GM15510 (cell line): ENCODE data around the gene ZNF513.

Source experiments
- POLR2A ChIP-seq: IDR thresholded peaks from 3 replicates; pipeline ENCODE4 v1.6.1; 2011; ENCODE audit warnings: borderline replicate concordance; ENCODE audit not compliant: insufficient read length; ENCODE audit errors: extremely low read depth

The ZNF513 gene, protein sequence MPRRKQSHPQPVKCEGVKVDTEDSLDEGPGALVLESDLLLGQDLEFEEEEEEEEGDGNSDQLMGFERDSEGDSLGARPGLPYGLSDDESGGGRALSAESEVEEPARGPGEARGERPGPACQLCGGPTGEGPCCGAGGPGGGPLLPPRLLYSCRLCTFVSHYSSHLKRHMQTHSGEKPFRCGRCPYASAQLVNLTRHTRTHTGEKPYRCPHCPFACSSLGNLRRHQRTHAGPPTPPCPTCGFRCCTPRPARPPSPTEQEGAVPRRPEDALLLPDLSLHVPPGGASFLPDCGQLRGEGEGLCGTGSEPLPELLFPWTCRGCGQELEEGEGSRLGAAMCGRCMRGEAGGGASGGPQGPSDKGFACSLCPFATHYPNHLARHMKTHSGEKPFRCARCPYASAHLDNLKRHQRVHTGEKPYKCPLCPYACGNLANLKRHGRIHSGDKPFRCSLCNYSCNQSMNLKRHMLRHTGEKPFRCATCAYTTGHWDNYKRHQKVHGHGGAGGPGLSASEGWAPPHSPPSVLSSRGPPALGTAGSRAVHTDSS

DNA sequence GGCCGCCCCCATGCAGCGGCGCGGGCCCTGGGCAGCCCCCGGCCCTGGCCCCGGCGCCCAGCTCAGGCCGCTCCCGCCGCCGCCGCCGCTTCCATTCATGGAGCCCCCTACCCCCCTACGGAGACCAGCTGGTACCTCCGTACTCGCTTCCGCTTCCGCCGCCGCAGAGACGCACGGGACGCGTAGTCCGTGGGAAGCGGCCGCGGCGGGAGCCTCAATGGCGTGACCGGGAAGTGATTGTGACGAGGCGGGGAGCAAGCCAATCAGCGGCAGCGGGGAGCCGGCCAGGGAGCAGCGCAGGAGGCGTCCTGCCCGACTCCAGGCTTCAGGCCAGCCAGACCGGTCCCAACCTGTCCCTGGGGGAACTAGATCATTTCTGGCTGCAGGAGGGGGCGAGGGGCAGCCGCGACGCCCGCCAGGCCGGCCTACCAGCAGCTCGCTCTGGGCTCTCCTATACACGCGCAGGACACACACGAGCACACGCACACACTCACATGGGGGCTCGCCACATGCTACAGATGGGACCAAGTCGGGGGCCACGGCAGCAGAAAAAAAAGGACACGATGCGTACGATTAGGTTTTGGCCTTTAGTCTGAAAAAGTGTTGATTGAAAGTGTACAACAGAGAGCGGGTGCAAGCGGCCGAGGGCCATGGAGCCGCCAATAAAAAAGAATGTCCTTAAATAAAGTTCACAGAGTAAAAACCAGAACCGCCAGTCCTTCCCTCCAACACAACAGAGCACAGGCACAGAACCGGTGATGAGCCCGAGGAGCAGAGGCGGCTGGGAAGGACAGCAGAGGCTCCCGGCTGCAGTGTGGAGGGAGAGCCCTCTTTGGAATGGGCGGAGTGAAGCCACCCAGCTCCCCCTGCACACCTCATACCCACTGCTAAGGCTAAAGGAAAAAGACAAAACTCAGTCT is at the start of gene ZNF513:
ZNF513 (minus strand) TSS at position 109 of the 920 bp plus-strand sequence. CDS start 208 bp downstream, outside the sequence.
- peak; percentile 57 for TF ChIP-seq POLR2A

DNA sequence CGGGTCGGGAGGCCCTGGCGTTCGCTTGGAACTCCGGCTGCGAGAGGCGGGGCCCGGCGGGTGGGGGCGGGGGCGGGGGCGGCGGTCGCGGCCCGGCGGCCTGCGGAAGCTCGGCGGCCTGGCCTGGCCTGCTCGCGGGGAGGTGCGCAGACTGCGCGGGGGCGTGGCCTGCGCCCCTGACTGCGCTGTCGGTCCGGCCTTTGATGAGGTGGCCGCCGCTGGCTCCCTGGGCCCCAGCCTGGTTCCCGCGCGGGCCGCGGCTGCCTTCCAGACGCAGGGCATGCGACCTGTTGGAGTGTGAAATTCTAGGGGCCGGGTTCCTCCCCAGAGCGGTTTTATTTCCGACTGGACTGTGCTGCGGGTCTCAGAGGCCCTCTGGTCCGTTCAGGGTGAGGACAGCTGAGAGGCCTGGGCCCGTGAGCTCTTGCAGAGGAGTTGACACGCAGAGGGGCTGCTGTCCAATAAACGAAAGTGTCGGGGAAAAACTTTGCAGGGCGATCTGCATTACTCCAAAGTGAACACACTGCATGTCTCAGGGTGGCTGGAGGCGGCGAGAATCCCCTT is 48.5 kb upstream of the ZNF513 start:
- peak; percentile 60 for TF ChIP-seq POLR2A

DNA sequence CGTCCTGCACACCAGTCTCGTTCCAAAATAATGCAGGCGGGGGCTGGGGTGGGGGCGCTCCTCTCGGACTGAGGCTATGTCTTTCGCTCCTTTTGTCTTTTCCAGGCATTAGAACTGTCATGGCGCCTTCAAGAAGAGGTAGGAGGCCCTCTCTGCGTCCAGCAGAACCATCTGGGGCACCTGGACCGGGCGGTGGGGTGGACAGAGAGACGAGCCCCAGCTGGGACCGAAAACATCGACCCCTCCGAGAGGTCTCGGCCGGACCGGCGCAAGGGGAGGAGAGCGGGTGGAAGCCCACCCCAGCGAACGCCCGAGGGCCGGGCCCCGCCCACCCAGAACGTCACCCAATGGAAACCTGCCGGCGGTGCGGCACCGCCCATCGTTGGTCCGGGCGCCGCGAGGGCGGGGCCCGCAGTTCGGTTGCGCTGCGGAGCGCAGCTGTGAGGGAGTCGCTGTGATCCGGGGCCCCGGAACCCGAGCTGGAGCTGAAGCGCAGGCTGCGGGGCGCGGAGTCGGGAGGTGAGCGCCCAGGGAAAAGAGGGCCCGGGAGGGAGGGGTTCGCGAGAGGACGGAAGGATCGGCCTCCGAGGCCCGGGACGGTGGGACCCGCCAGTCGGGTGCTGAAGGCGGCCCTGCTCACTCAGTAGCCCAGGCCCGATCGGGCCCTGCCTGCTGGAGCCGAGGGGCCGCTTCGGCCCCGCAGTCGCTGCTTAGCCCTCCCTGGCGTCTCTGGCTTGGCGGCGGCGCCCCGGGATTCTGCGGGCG is 47.9 kb upstream of the ZNF513 start, which contains the start of gene NRBP1:
NRBP1 (plus strand) TSS at position 419 of the 765 bp plus-strand sequence. CDS start 4,643 bp downstream, outside the sequence.
- peak; percentile 91 for TF ChIP-seq POLR2A

DNA sequence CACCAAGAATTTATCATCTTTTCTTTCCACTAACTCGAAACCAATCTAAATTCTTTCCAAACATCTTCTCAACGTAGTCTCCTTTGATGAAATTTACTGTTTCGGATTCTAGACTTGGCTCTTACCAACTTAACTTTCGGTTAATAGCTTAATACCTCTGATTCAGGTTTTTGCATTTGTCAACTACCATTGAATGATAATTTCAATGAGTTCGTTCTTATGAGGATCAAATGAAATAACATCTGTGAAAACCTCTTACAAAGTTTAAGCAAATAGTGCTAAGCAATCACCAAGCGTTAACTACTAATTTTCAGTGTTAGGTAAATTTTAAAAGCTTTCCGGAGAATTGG is 47.3 kb upstream of the ZNF513 start:
- TF ChIP-seq POLR2A: no peak

DNA sequence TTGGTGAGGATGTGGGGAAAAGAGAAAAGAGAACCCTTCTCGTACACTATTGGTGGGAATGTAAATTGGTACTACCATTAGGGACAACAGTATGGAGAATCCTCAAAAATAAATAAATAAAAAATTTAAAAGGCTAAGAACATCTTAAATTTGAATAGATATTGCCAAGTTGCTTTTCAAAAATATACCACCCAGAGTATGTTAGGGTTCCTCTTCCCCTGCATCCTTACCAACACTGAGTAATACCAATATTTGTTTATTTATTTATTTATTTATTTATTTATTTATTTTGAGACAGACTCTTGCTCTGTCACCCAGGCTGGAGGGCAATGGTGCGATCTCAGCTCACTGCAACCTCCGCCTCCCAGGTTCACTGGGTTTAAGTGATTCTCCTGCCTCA is 42.4 kb upstream of the ZNF513 start:
- TF ChIP-seq POLR2A: no peak

DNA sequence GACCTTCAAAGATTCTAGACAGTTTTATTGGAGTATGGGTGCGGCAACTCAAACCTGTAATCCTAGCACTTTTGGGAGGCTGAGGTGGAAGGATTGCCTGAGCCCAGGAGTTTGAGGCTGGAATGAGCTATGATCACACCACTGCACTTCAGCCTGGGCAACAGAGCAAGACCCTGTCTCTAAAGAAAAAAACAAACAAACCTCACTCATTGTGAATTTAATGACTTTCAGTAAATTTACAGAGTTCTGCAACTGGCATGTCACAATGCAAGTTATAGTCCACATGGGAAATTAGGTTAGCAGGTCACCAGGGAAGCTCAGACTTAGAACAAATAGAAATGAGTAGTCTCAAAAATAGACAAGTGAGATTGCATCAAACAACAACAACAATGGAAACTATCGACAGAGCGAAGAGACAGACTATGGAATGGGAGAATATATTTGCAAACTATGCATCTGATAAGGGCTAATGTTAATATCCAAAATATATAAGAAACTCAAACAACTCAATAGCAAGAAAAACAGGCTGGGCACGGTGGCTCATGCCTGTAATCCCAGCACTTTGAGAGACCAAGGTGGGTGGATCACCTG is 41.2 kb upstream of the ZNF513 start:
- TF ChIP-seq POLR2A: no peak

DNA sequence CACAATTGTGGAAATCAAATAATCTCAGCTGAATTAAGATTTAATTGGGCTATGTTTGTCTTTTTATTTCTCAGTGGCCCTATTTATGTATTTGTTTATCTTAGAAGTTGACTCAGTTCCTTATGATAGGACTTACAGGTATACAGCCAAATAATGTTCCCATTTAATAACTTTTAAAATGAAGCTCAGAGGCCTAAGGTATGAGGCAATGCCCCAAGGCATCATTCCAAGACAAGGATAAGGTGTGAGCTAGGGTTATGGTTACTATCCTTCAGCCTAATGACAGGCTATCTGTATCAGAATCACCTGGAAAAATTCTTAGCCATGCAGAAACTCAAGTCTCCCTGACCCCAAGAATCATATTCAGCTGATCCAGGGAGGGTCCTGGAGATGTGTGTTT is 40.5 kb upstream of the ZNF513 start:
- TF ChIP-seq POLR2A: no peak

DNA sequence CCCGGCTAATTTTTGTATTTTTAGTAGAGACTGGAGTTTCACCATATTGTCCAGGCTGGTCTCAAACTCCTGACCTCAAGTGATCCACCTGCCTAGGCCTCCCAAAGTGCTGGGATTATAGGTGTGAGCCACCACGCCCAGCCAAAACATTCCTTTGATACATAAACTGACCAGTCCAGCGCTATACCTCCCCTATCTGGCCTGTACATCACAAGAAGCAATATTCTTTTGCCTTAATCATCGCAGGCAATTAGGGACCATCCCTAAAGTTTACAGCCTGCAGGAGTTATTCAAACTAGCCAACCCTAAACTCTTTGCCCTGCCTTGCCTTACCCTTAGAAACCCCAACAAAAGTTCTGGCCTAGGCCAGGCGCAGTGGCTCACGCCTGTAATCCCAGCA is 35.6 kb upstream of the ZNF513 start:
- TF ChIP-seq POLR2A: no peak

DNA sequence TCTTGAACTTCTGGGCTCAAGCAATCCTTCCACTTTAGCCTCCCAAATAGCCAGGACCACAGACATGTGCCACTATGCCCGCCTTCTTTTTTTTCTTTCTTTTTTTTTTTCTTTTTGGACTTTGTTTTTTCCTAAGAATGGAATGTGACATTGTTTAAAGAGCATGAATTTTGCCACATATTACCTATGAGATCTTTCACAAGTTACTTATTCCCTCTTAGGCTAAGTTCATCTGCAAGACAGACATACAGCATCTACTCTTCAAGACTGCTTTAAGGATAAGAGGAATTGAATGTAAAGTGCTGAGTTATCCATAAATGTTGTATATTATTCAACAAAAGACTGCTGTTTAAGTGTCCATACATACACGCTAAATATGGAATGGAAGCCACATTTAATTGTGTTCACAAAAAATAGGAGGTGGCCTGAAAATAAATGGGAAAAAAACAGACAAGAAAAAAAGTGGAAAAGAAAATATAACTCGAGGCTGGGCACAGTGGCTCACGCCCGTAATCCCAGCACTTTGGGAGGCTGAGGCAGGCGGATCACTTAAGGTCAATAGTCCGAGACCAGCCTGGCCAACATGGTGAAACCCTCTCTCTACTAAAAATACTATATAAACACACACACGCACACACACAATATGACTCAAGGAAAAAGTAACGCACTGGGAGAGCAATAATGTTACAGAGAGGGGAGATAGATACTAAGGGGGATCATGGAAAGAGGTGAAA is 32.1 kb upstream of the ZNF513 start:
- TF ChIP-seq POLR2A: no peak

DNA sequence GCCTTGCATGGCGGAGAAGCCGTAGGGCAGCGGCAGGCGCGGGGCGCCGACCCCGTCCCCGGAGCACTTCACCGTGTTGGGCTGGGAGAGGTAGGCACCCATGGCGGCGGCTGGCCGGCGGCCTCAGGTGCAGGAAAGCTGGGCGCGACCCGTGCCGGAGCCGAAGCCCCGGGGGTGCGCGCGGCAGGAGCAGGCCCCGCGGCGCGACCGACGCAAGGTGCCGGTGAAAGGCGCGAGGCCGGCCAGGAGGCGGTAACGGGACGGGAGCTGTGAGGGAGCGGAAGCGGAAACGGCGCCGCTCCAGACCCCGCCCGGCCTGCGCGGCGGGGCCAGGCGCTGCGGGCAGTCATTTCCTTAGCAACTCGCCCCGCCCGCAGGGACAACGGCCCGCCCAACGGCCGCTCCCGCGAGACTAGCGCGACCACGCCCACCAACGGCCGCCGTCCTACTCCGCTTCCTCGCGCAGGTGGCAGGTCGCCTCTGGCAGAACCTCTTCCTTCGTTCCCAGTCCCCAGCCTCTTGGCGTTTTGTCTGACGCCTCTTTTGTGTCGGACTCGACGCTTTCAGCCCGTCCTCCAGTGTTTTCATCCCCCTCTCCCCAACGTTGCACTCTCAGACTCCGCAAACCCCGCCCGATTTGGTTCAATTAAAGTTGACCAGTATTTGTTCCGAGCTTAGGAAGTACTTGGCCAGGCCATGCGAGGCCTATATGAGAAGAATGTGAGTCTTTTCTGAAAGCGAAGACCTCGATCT is 29.0 kb upstream of the ZNF513 start, which contains the start of gene PPM1G:
PPM1G (minus strand) TSS at position 271 of the 753 bp plus-strand sequence; CDS start at position 102, 169 bp downstream.
- TF ChIP-seq POLR2A: peak; percentile 97

DNA sequence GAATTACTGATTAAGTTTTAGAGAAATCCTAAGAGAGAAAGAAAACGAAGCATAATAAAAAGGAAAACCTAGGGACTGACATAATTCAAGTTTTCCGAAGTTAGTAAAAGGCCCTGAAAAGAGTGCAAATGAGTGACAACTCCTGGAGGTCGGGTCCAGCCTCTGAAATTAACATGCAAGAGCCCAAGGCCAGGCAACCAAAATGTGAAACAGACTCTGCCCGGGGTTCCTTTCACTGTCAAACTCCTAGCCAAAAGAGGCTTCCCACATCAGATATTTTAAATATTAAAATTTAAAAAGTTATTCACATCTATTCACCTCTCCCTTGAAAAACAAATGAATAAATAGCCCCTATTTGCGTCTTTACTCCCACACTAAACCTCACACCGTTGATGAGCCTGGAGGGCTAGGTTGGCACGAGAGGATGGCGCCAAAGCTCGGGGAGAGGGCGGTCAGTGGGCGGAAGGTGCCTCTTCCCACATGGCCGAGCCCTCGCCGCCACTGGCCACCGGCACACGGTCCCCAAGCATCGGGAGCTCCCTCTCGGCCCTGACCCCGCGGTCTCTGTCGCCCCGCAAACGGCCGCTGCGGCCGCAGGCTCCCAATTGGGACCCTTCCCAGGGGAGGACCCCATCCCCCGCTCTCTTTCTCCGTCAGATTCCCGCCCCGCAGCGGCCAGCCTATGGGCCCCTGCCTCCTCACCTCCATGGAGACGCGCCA is 28.2 kb upstream of the ZNF513 start:
- TF ChIP-seq POLR2A: no peak

DNA sequence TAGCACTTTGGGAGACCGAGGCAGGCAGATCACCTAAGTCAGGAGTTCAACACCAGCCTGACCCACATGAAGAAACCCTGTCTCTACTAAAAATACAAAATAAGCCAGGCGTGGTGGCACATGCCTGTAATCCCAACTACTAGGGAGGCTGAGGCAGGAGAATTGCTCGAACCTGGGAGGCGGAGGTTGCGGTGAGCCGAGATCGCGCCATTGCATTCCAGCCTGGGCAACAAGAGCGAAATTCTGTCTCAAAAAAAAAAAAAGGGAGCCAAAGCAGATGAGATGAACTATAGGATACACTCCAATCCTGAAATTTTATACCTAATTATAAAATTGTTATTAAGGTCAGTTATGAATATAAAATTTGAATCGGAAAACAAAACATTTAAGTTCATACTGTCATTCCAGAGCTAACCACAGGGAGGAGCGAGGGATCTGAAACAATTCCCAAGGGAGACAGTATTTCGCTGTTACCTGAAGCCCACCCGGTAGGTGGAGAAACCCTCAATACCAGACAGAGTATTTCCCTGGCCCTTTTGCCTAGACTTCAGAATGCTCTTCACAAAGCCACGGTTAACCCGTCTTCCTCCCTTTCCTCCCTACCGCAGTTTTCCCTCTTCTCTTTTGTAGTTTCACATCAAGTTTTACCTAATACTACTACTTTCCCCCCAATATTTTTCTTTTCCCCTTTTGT is 27.4 kb upstream of the ZNF513 start:
- no peak for TF ChIP-seq POLR2A
